Mesothelial cell of epicardium (in vitro differentiated cells): ENCODE measurements around the gene FOXO3. TPM values are rescaled to one million over a fixed set of nuclear protein-coding genes. Genes with fewer than 3 reads are reported as not detected.

Source experiments
- DNase-seq, 2 experiments: peaks; one replicate each; pipeline ENCODE4 v3.0.0; 2021; ENCODE audit warnings: low spot score in 2 of 2; ENCODE audit not compliant: unreplicated experiment in 2 of 2
- H3K27ac Mint-ChIP-seq: 2 replicates; pipeline ENCODE4 v1.8.0; 2021; ENCODE audit warnings: mixed read lengths
- H3K27me3 Mint-ChIP-seq: 2 replicates; pipeline ENCODE4 v1.8.0; 2021; ENCODE audit warnings: low read depth, mixed read lengths
- H3K36me3 Mint-ChIP-seq: 2 replicates; pipeline ENCODE4 v1.8.0; 2021; ENCODE audit warnings: mixed read lengths
- H3K4me1 Mint-ChIP-seq: 2 replicates; pipeline ENCODE4 v1.8.0; 2021; ENCODE audit warnings: mixed read lengths
- H3K4me3 Mint-ChIP-seq: 2 replicates; pipeline ENCODE4 v1.8.0; 2021; ENCODE audit warnings: mild to moderate bottlenecking, moderate library complexity, mixed read lengths
- H3K9me3 Mint-ChIP-seq: 2 replicates; pipeline ENCODE4 v1.8.0; 2021; ENCODE audit warnings: mixed read lengths
- CTCF ChIP-seq: fragments of 200-600 bp; sonication (generic); IDR thresholded peaks from one replicate; pipeline ENCODE4 v1.5.0; 2021; ENCODE audit warnings: antibody characterized with exemption; ENCODE audit not compliant: unreplicated experiment
- total RNA-seq: library from RNA; stranded (reverse); gene quantifications from 3 replicates; pipeline ENCODE4 v1.2.1, GENCODE V29; 2021

The FOXO3 gene
- total RNA-seq, 1 donor from 2014 or later, result 58.3 TPM

- Mint-ChIP-seq H3K27me3 (no peaks in the 10 kb centered on the region), H3K27ac (no peak overlapping the region), H3K4me3 (no peak overlapping the region), H3K9me3 (no peaks in the 10 kb centered on the region), H3K4me1 (peaks cover 36% of the 10 kb centered on the region), H3K36me3 (peaks cover 8% of the 10 kb centered on the region)
- no peak for TF ChIP-seq CTCF
- no peak for DNase-seq
These were observed 110.5 kb downstream of the FOXO3 start for GRCh38 chr6:108671175-108671574.

- Mint-ChIP-seq H3K27ac (no peak overlapping the region), H3K4me3 (no peak overlapping the region), H3K9me3 (no peaks in the 10 kb centered on the region), H3K4me1 (peaks cover 39% of the 10 kb centered on the region), H3K36me3 (peaks cover 5% of the 10 kb centered on the region), H3K27me3 (no peaks in the 10 kb centered on the region)
- TF ChIP-seq CTCF, result no peak
- no peak for DNase-seq
These were observed 111.1 kb downstream of the FOXO3 start for GRCh38 chr6:108671790-108672189.

- peaks cover 5% of the 10 kb centered on the region for H3K36me3 Mint-ChIP-seq
- no peak for DNase-seq
- no peaks in the 10 kb centered on the region for H3K9me3 Mint-ChIP-seq
- H3K27me3 Mint-ChIP-seq, result no peaks in the 10 kb centered on the region
- H3K27ac Mint-ChIP-seq, result no peak overlapping the region
- no peak overlapping the region for H3K4me3 Mint-ChIP-seq
- H3K4me1 Mint-ChIP-seq, result peaks cover 39% of the 10 kb centered on the region
- no peak for TF ChIP-seq CTCF
These were observed 111.9 kb downstream of the FOXO3 start for GRCh38 chr6:108672641-108673040.

GRCh38 chr6:108673153-108673552 is 112.4 kb downstream of the FOXO3 start:
- Mint-ChIP-seq H3K4me3 (no peak overlapping the region), H3K36me3 (peaks cover 5% of the 10 kb centered on the region), H3K9me3 (no peaks in the 10 kb centered on the region), H3K4me1 (peaks cover 39% of the 10 kb centered on the region), H3K27me3 (no peaks in the 10 kb centered on the region), H3K27ac (no peak overlapping the region)
- TF ChIP-seq CTCF, result no peak
- DNase-seq, result no peak

- Mint-ChIP-seq H3K27me3 (no peaks in the 10 kb centered on the region), H3K4me3 (no peak overlapping the region), H3K4me1 (peaks cover 38% of the 10 kb centered on the region), H3K36me3 (peaks cover 7% of the 10 kb centered on the region), H3K9me3 (no peaks in the 10 kb centered on the region), H3K27ac (no peak overlapping the region)
- TF ChIP-seq CTCF, result no peak
- DNase-seq, result no peak
These were observed 112.9 kb downstream of the FOXO3 start for GRCh38 chr6:108673602-108674001.
